Transverse colon (tissue), 4 donors: ENCODE data around the gene FUZ. TPM values are rescaled to one million over a fixed set of nuclear protein-coding genes. Genes with fewer than 3 reads are reported as not detected.

Experiments used
- DNase-seq: peaks from one replicate; pipeline ENCODE4 v3.0.0-alpha.2; 2019
- H3K27ac ChIP-seq, 4 donors: fragments of 200-600 bp; sonication (generic); 2 replicates each; pipeline ENCODE4 v1.5.1; 2016 to 2018; ENCODE audit warnings: inconsistent platforms in 4 of 4
- H3K27me3 ChIP-seq: fragments of 200-600 bp; sonication (generic); 2 replicates; pipeline ENCODE4 v1.5.1; 2017; ENCODE audit warnings: inconsistent platforms
- H3K36me3 ChIP-seq, 4 donors: fragments of 200-600 bp; sonication (generic); 2 replicates each; pipeline ENCODE4 v1.5.1; 2017 to 2019; ENCODE audit warnings: inconsistent platforms in 4 of 4
- H3K4me1 ChIP-seq, 4 donors: fragments of 200-600 bp; sonication (generic); 2 replicates each; pipeline ENCODE4 v1.5.1; 2017 to 2020; ENCODE audit warnings: inconsistent platforms in 4 of 4
- H3K4me3 ChIP-seq, 4 donors: fragments of 200-600 bp; sonication (generic); 1 replicate in 1 of 4; 2 replicates in 3 of 4; pipeline versions ENCODE4 v1.5.1 to v1.6.1; 2017 to 2019; ENCODE audit warnings: inconsistent platforms in 4 of 4
- H3K9me3 ChIP-seq, 2 donors: fragments of 200-600 bp; sonication (generic); 2 replicates each; pipeline ENCODE4 v1.5.1; 2017 to 2019; ENCODE audit warnings: inconsistent platforms in 2 of 2
- CTCF ChIP-seq, 5 experiments: fragments of 200-600 bp in 3 of 5; fragments of 450-650 bp in 2 of 5; sonication (generic) in 3 of 5; IDR thresholded peaks; 1 replicate in 2 of 5; 2 replicates in 3 of 5; pipeline ENCODE4 v1.5.1; 2016 to 2017; ENCODE audit warnings: antibody characterized with exemption in 5 of 5, inconsistent platforms in 3 of 5, mild to moderate bottlenecking in 2 of 5, moderate library complexity in 1 of 5
- EP300 ChIP-seq: sonication (generic); formaldehyde crosslinking; IDR thresholded peaks from one replicate; pipeline ENCODE4 v1.6.1; 2017; ENCODE audit warnings: antibody characterized with exemption, low read depth
- POLR2A ChIP-seq: fragments of 450-650 bp; IDR thresholded peaks from one replicate; pipeline ENCODE4 v1.6.1; 2016; ENCODE audit warnings: antibody characterized with exemption, mild to moderate bottlenecking, moderate library complexity
- POLR2AphosphoS5 ChIP-seq, 3 donors: sonication (generic); formaldehyde crosslinking; IDR thresholded peaks; one replicate each; pipeline ENCODE4 v1.6.1; 2016; ENCODE audit warnings: antibody characterized with exemption in 3 of 3
- WGBS, 2 donors: methylation state at CpG; one replicate each; pipeline ENCODE4 v1.1.5; 2018; ENCODE audit warnings: low coverage in 1 of 2; 5-methylcytosine and 5-hydroxymethylcytosine counted together
- in situ Hi-C, 4 donors: fragments of 200-750 bp; cut with MboI; loops; one replicate each; pipeline versions ENCODE4 v1.15.0 to v1.15.1; 2017; ENCODE audit warnings: low sequenced_read_pairs in 3 of 4, low pct_ligation_motif_present in 1 of 4, low pct_unique_long_range_greater_than_20kb in 1 of 4
- intact Hi-C: fragments of 100-400 bp; cut with DNase I; formaldehyde crosslinking; loops from one replicate; pipeline ENCODE4 v1.15.1; 2023; ENCODE audit warnings: low total_unique reads
- total RNA-seq, 4 donors: library from RNA; depleted of rRNA; stranded (reverse); fragments of >200 nt; gene quantifications; one replicate each; pipeline ENCODE4 v1.1.0, GENCODE V29; 2016

FUZ gene
- total RNA-seq, 4 donors from 2014 or later = 10.2 to 20.1 (median 13.1) TPM

DNA sequence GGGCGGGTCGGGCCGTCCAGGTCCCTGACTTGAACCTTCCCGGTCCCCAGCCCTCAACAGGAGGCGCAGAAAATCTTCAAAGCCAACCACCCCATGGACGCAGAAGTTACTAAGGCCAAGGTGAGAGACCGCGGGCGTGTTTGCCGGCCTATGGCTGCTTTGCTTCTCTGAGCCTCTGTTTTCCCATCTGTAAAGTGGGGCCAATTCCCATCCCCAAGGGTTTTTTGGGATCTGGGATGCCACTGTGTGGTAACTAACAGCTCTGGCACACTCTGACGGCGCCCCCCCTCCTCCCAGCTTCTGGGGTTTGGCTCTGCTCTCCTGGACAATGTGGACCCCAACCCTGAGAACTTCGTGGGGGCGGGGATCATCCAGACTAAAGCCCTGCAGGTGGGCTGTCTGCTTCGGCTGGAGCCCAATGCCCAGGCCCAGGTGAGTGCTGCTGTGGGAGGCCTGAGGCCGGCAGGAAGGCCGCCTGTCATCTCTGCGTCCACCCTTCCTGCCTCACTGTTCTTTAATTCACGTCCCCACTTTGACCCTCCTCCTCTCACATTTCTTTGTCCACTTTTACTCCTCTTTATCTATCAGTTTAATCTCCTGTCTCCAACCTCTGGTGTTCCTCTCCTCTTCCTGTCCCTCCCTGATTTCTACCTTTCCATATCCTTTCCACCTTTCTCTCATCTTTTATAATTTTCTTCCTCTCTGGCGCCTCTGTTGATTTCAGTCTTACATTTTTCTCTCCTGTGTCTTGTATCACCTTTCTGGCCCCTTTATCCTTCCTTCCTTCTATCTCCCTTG is 7.1 kb downstream of the FUZ start:
- 78 to 87% methylated on average over 6 to 20 of the region's 20 CpGs for WGBS, 2 donors
- no peaks in the 10 kb centered on the region for H3K9me3 ChIP-seq
- in situ Hi-C loops = no loop called here
- DNase-seq = no peak
- no peaks in the 10 kb centered on the region for H3K27me3 ChIP-seq
- TF ChIP-seq POLR2A (no peak), EP300 (no peak), POLR2AphosphoS5 (IDR thresholded peaks at IDR 0.05) (no peak), CTCF (IDR thresholded peaks at IDR 0.05) (no peak)
- H3K27ac ChIP-seq = no peak overlapping the region
- H3K36me3 ChIP-seq = peaks cover 0 to 7% (median 2%) of the 10 kb centered on the region in 4 donors
- H3K4me1 ChIP-seq = peaks cover 8 to 26% (median 17%) of the 10 kb centered on the region in 4 donors
- no peak overlapping the region for H3K4me3 ChIP-seq
- intact Hi-C loops = loop anchor here (5.0 kb wide), 1 partner anchor 39 kb away; the partner anchor contains the start of gene AP2A1

DNA sequence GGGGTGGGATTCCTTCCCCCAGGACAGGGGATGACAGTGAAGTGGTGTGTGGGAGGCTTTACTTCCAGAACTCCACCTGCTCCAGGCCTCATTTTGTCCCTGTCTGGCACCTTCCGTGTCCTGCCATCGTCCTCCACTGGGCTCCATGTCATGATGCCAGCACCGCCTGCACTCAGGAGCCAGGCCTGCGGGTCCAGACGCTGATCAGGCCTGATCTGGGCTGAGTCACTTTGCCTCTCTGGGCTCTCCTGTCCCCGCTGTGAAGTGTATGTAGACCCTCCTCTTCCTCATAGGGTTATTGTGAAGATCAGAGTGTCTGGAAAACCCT is 9.6 kb downstream of the FUZ start:
- Histone ChIP-seq H3K36me3 (peaks cover 0 to 30% (median 10%) of the 10 kb centered on the region in 4 donors), H3K4me1 (peaks cover 0 to 13% (median 9%) of the 10 kb centered on the region in 4 donors), H3K27me3 (no peaks in the 10 kb centered on the region), H3K4me3 (no peak overlapping the region), H3K27ac (no peak overlapping the region), H3K9me3 (no peaks in the 10 kb centered on the region)
- no peak for DNase-seq
- no peak for TF ChIP-seq EP300
- TF ChIP-seq POLR2A = no peak
- TF ChIP-seq POLR2AphosphoS5 (IDR thresholded peaks at IDR 0.05) = no peak
- TF ChIP-seq CTCF (IDR thresholded peaks at IDR 0.05) = no peak
- in situ Hi-C loops = no loop called here
- intact Hi-C loops = no loop called here
- 98% methylated on average over 6 of the region's 6 CpGs; no CpG with 5 or more reads in 1 of the 2 donors for WGBS, 2 donors

DNA sequence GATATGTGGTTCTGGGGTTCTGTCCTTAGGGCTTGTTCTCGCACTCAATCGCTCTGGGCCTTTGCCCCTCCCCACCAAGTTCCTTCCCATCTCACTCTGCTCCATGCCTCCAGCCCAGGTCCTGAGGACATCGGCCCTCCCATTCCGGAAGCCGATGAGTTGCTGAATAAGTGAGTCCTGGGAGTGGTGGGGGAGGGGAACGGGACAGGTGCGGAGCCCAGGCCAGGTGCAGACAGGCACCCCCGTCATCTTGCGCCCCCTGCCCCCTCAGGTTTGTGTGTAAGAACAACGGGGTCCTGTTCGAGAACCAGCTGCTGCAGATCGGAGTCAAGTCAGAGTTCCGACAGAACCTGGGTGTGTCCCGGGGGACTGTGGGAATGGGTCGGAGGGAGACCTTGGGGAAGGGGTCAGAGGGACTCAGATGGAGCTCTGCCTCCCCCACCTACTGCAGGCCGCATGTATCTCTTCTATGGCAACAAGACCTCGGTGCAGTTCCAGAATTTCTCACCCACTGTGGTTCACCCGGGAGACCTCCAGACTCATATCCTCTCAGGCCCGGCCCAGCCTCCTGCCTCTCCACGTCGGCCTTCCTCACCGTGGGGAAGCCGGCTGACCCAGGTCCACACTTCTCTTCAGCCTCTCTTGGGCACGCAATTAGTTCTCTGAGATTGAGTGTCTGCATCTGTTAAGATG is 10.1 kb downstream of the FUZ start:
- in situ Hi-C loops = no loop called here
- peak overlapping the region; percentile 52 to 76 (median 58) for H3K27ac ChIP-seq

More for the DNA sequence above, 10.1 kb downstream of the FUZ start:
- H3K4me3 ChIP-seq = peak overlapping the region in 2 of 4 donors; percentile 32 to 46
- peaks cover 0 to 31% (median 10%) of the 10 kb centered on the region in 4 donors for H3K36me3 ChIP-seq
- peaks cover 0 to 11% (median 6%) of the 10 kb centered on the region in 4 donors for H3K4me1 ChIP-seq
- no peak for DNase-seq
- intact Hi-C loops = no loop called here
- WGBS, 2 donors = 88 to 100% methylated on average over 1 to 24 of the region's 24 CpGs
- TF ChIP-seq EP300 (no peak), POLR2AphosphoS5 (IDR thresholded peaks at IDR 0.05) (no peak), CTCF (IDR thresholded peaks at IDR 0.05) (no peak), POLR2A (no peak)
- no peaks in the 10 kb centered on the region for H3K9me3 ChIP-seq
- no peaks in the 10 kb centered on the region for H3K27me3 ChIP-seq
